ENCODE data around the gene ICA1.

- TF ChIP-seq CTCF (IDR thresholded peaks at IDR 0.05) (no peak), POLR2AphosphoS5 (IDR thresholded peaks at IDR 0.05; ENCODE audit: insufficient read depth in 1 of 2, low read depth in 1 of 2) (no peak), POLR2A (IDR thresholded peaks at IDR 0.05) (no peak)
Observed at GRCh38 chr7:8236780-8237407, 25.1 kb downstream of the ICA1 start.
